ENCODE measurements around the gene AGPAT2. TPM values are rescaled to one million over a fixed set of nuclear protein-coding genes. Genes with fewer than 3 reads are reported as not detected.

Gene AGPAT2
- total RNA-seq, 1 donor, result 29.0 TPM

- DNase-seq (ENCODE audit: low read depth), result no peak
- TF ChIP-seq CTCF (IDR thresholded peaks at IDR 0.05; ENCODE audit: insufficient read depth, low read length), result no peak
- H3K4me3 ChIP-seq (ENCODE audit: low read depth, low read length), result no peak overlapping the region
Observed at GRCh38 chr9:136626740-136627642, 60.3 kb downstream of the AGPAT2 start.

- no peak for TF ChIP-seq CTCF (IDR thresholded peaks at IDR 0.05; ENCODE audit: insufficient read depth, low read length)
- no peak for DNase-seq (ENCODE audit: low read depth)
- H3K4me3 ChIP-seq (ENCODE audit: low read depth, low read length), result no peak overlapping the region
Observed at GRCh38 chr9:136626066-136626725, 61.1 kb downstream of the AGPAT2 start.

- no peak overlapping the region for H3K4me3 ChIP-seq (ENCODE audit: low read depth, low read length)
- peak; percentile 33 for DNase-seq (ENCODE audit: low read depth)
Observed at GRCh38 chr9:136625101-136626065, 61.9 kb downstream of the AGPAT2 start.

GRCh38 chr9:136624184-136624951, 62.9 kb downstream of the AGPAT2 start:
- no peak for TF ChIP-seq CTCF (IDR thresholded peaks at IDR 0.05; ENCODE audit: insufficient read depth, low read length)
- no peak for DNase-seq (ENCODE audit: low read depth)

More at GRCh38 chr9:136625101-136626065, 61.9 kb downstream of the AGPAT2 start:
- peak; percentile 42 for TF ChIP-seq CTCF (IDR thresholded peaks at IDR 0.05; ENCODE audit: insufficient read depth, low read length)

GRCh38 chr9:136623842-136624183, 63.4 kb downstream of the AGPAT2 start:
- no peak for TF ChIP-seq CTCF (IDR thresholded peaks at IDR 0.05; ENCODE audit: insufficient read depth, low read length)
- DNase-seq (ENCODE audit: low read depth), result no peak
- H3K4me3 ChIP-seq (ENCODE audit: low read depth, low read length), result no peak overlapping the region

More at GRCh38 chr9:136624184-136624951, 62.9 kb downstream of the AGPAT2 start:
- no peak overlapping the region for H3K4me3 ChIP-seq (ENCODE audit: low read depth, low read length)

Small RNA genes lying within 50 kb of the gene (small RNA-seq; reads per million reads assigned to genes)
- 716 reads per million, percentile 99 among the genes with 10 or more reads in this experiment for gene MIR126

Other genes with a start within 250 kb of the AGPAT2 start
- 11.9 and 12.5 TPM in 2 replicates for gene INPP5E, start 247.6 kb downstream of the AGPAT2 start, total RNA-seq (ENCODE audit: low replicate concordance)
- 23.8 and 39.4 TPM in 2 replicates for gene SEC16A, start 204.4 kb downstream of the AGPAT2 start, total RNA-seq (ENCODE audit: low replicate concordance)
- gene NOTCH1, start 141.4 kb downstream of the AGPAT2 start, total RNA-seq (ENCODE audit: low replicate concordance), result 8.8 and 8.9 TPM in 2 replicates
- 2.4 and 5.6 TPM in 2 replicates for gene EGFL7, start 24.5 kb downstream of the AGPAT2 start, total RNA-seq (ENCODE audit: low replicate concordance)
- gene DIPK1B, start 25.1 kb upstream of the AGPAT2 start, total RNA-seq (ENCODE audit: low replicate concordance), result 0.45 and 0.98 TPM in 2 replicates
- gene LCN10, start 55.5 kb upstream of the AGPAT2 start, total RNA-seq (ENCODE audit: low replicate concordance), result not detected in 2 replicates
- not detected in 2 replicates for gene LCN6, start 61.1 kb upstream of the AGPAT2 start, total RNA-seq (ENCODE audit: low replicate concordance)
- not detected in 2 replicates for gene LCN8, start 70.8 kb upstream of the AGPAT2 start, total RNA-seq (ENCODE audit: low replicate concordance)
- not detected in 2 replicates for gene LCN15, start 77.1 kb upstream of the AGPAT2 start, total RNA-seq (ENCODE audit: low replicate concordance)
- gene TMEM141, start 103.9 kb upstream of the AGPAT2 start, total RNA-seq (ENCODE audit: low replicate concordance), result 9.4 and 30.8 TPM in 2 replicates
- gene CCDC183, start 108.9 kb upstream of the AGPAT2 start, total RNA-seq (ENCODE audit: low replicate concordance), result 0.16 TPM in 1 of 2 replicates, not detected in the other
- 49.8 and 62.0 TPM in 2 replicates for gene RABL6, start 120.5 kb upstream of the AGPAT2 start, total RNA-seq (ENCODE audit: low replicate concordance)
- gene AJM1, start 155.0 kb upstream of the AGPAT2 start, total RNA-seq (ENCODE audit: low replicate concordance), result 1.1 and 1.3 TPM in 2 replicates
- gene PHPT1, start 162.0 kb upstream of the AGPAT2 start, total RNA-seq (ENCODE audit: low replicate concordance), result 28.7 and 83.2 TPM in 2 replicates
- gene MAMDC4, start 164.9 kb upstream of the AGPAT2 start, total RNA-seq (ENCODE audit: low replicate concordance), result 0.81 TPM in 1 of 2 replicates, not detected in the other
- 83.0 and 248 TPM in 2 replicates for gene EDF1, start 178.9 kb upstream of the AGPAT2 start, total RNA-seq (ENCODE audit: low replicate concordance)
- gene TRAF2, start 199.1 kb upstream of the AGPAT2 start, total RNA-seq (ENCODE audit: low replicate concordance), result 5.6 and 7.9 TPM in 2 replicates

All from fibroblast of the aortic adventitia (primary cell).